Measurements from ENCODE around the gene CAPN5. TPM values are rescaled to one million over a fixed set of nuclear protein-coding genes. Genes with fewer than 3 reads are reported as not detected.

Gene CAPN5
- total RNA-seq, 1 donor from 2014 or later, result 5.2 TPM

DNA sequence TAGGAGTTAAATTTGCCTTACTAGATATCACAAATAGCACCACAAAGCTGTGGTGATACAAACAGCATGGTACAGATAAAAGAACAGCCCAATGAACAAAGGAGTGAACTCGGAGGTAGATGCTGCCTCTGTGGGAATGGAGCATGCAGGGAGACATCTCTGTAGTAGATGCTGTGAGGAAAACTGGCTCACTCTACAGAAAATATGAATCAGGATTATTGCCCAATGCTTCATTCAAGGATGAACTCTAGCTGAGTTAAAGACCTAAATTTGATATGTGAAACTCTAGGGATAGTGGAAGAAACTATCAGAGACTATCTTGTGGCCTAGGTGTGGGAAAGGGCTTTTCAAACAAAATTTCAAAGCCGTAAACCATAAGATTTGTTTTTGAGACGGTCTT lies 15.3 kb upstream of the CAPN5 start:
- peaks cover 0 to 2% (median under 1%) of the 10 kb centered on the region in 3 donors for H3K9me3 ChIP-seq (ENCODE audit: control insufficient read depth in 3 of 3, low read length in 3 of 3)
- no peak overlapping the region for H3K4me3 ChIP-seq (ENCODE audit: low read length in 3 of 3)
- H3K27me3 ChIP-seq (ENCODE audit: control insufficient read depth in 3 of 3, insufficient read depth in 3 of 3, low read length in 3 of 3), result no peaks in the 10 kb centered on the region
- peaks cover 0 to 4% (median 0%) of the 10 kb centered on the region in 3 donors for H3K4me1 ChIP-seq (ENCODE audit: control insufficient read depth in 3 of 3, insufficient read depth in 3 of 3, low read length in 3 of 3)
- no peak overlapping the region for H3K9ac ChIP-seq (ENCODE audit: low read depth in 1 of 3, low read length in 3 of 3)
- no peak overlapping the region for H3K27ac ChIP-seq (ENCODE audit: low read depth, low read length)
- H3K36me3 ChIP-seq (ENCODE audit: control insufficient read depth in 3 of 3, insufficient read depth in 3 of 3, low read length in 3 of 3), result no peaks in the 10 kb centered on the region

DNA sequence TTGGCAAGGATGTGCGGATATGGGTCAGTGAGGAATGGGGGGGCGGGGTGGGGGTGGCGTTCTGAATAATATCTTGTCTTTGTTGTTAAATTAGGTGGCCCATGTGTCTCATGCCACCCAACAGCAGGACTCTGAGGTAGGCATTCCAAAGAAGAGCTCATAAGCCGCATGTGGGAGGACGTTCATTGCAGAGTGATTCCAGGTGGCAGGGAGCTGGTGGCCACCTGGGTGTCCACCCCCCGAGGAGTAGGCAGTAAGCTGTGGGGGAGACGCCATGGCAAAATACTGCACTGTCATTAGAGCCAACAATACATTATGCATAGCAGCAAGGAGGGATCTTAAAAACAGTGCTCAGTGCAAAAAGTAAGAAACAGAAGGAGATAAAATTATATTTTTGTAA lies 14.3 kb upstream of the CAPN5 start:
- H3K27me3 ChIP-seq (ENCODE audit: control insufficient read depth in 3 of 3, insufficient read depth in 3 of 3, low read length in 3 of 3), result no peaks in the 10 kb centered on the region
- peaks cover 0 to 2% (median 2%) of the 10 kb centered on the region in 3 donors for H3K9me3 ChIP-seq (ENCODE audit: control insufficient read depth in 3 of 3, low read length in 3 of 3)
- no peaks in the 10 kb centered on the region for H3K36me3 ChIP-seq (ENCODE audit: control insufficient read depth in 3 of 3, insufficient read depth in 3 of 3, low read length in 3 of 3)
- H3K9ac ChIP-seq (ENCODE audit: low read depth in 1 of 3, low read length in 3 of 3), result no peak overlapping the region
- no peak overlapping the region for H3K27ac ChIP-seq (ENCODE audit: low read depth, low read length)
- no peaks in the 10 kb centered on the region for H3K4me1 ChIP-seq (ENCODE audit: control insufficient read depth in 3 of 3, insufficient read depth in 3 of 3, low read length in 3 of 3)
- H3K4me3 ChIP-seq (ENCODE audit: low read length in 3 of 3), result no peak overlapping the region

DNA sequence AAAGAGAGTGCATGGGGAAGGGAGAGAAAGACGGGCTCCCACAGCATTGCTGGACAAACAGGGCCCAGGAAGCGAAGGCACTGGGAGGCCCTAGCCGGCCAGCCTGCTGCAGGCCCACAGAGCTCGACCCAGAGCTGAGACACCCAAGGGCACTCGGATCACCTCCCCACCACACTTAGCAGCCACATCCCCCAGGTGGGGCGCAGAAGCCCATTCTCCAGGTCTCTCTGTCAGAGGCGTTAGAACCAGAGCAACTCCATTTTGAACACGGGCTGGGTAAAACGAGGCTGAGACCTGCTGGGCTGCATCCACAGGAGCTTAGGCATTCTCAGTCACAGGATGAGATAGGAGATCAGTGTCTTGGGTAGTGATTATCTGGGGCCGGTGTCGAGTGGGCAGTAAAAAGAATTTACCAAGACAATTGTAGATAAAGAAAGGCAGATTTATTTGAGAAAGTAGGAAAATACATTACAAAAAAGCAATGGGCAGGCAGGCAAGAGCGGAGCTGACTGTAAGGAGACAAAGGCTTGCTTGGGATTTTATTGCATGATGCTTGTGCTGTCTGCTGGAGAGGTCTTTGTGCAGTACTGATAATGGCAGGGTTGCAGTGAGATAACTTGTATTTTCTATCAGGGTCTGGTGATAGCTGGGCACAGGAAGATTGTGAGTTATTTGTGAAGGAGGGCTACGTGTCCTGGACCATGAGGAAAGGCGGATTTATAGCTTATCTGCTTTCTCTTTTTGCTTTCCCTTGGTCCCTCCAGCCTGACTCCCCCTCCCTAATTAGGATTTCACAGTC lies 13.4 kb upstream of the CAPN5 start:
- Histone ChIP-seq H3K27me3 (ENCODE audit: control insufficient read depth in 3 of 3, insufficient read depth in 3 of 3, low read length in 3 of 3) (no peaks in the 10 kb centered on the region), H3K36me3 (ENCODE audit: control insufficient read depth in 3 of 3, insufficient read depth in 3 of 3, low read length in 3 of 3) (no peaks in the 10 kb centered on the region), H3K9ac (ENCODE audit: low read depth in 1 of 3, low read length in 3 of 3) (no peak overlapping the region), H3K4me3 (ENCODE audit: low read length in 3 of 3) (no peak overlapping the region), H3K9me3 (ENCODE audit: control insufficient read depth in 3 of 3, low read length in 3 of 3) (peaks cover 0 to 2% (median 2%) of the 10 kb centered on the region in 3 donors), H3K4me1 (ENCODE audit: control insufficient read depth in 3 of 3, insufficient read depth in 3 of 3, low read length in 3 of 3) (no peaks in the 10 kb centered on the region), H3K27ac (ENCODE audit: low read depth, low read length) (no peak overlapping the region)

DNA sequence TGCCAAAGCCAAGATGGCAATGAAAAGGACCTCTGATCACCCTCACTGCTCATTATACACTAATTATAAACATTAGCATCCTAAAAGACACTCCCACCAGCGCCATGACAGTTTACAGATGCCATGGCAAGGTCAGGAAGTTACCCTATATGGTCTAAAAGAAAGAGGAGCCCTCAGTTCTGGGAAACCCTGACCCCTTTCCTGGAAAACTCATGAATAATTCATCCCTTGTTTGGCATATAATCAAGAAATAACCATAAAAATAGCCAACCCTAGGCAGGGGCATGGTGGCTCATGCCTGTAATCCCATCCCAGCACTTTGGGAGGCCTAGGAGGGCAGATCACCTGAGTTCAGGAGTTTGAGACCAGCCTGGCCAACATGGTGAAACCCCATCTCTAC lies 12.7 kb upstream of the CAPN5 start:
- Histone ChIP-seq H3K9ac (ENCODE audit: low read depth in 1 of 3, low read length in 3 of 3) (no peak overlapping the region), H3K9me3 (ENCODE audit: control insufficient read depth in 3 of 3, low read length in 3 of 3) (peaks cover 0 to 2% (median 2%) of the 10 kb centered on the region in 3 donors), H3K4me3 (ENCODE audit: low read length in 3 of 3) (no peak overlapping the region), H3K27ac (ENCODE audit: low read depth, low read length) (no peak overlapping the region), H3K27me3 (ENCODE audit: control insufficient read depth in 3 of 3, insufficient read depth in 3 of 3, low read length in 3 of 3) (no peaks in the 10 kb centered on the region), H3K36me3 (ENCODE audit: control insufficient read depth in 3 of 3, insufficient read depth in 3 of 3, low read length in 3 of 3) (no peaks in the 10 kb centered on the region), H3K4me1 (ENCODE audit: control insufficient read depth in 3 of 3, insufficient read depth in 3 of 3, low read length in 3 of 3) (no peaks in the 10 kb centered on the region)

DNA sequence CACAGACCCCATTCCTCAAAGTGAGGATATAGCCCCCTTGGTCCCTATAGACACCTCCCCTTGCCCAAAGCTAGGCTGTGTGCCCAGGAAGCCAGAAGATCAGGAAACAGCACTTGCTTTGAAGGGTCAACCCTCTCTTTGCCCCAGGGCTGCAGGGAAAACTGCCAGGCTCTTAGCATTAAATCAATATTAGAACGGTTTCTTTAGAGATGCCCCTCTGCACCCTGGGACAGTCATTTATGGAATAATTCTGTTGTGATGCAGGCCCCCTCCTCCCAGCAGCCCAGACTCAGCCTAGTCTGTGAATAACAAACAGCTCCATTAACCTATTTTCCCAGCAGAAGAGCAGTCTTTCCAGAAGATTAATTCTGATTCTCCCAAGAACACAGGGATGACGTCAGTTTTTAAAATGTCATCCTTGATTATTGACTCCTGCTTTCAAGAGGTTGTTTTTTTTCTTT lies 11.6 kb upstream of the CAPN5 start:
- Histone ChIP-seq H3K36me3 (ENCODE audit: control insufficient read depth in 3 of 3, insufficient read depth in 3 of 3, low read length in 3 of 3) (no peaks in the 10 kb centered on the region), H3K4me1 (ENCODE audit: control insufficient read depth in 3 of 3, insufficient read depth in 3 of 3, low read length in 3 of 3) (no peaks in the 10 kb centered on the region), H3K4me3 (ENCODE audit: low read length in 3 of 3) (no peak overlapping the region), H3K27ac (ENCODE audit: low read depth, low read length) (no peak overlapping the region), H3K9me3 (ENCODE audit: control insufficient read depth in 3 of 3, low read length in 3 of 3) (peaks cover 0 to 2% (median 2%) of the 10 kb centered on the region in 3 donors), H3K9ac (ENCODE audit: low read depth in 1 of 3, low read length in 3 of 3) (no peak overlapping the region), H3K27me3 (ENCODE audit: control insufficient read depth in 3 of 3, insufficient read depth in 3 of 3, low read length in 3 of 3) (no peaks in the 10 kb centered on the region)

DNA sequence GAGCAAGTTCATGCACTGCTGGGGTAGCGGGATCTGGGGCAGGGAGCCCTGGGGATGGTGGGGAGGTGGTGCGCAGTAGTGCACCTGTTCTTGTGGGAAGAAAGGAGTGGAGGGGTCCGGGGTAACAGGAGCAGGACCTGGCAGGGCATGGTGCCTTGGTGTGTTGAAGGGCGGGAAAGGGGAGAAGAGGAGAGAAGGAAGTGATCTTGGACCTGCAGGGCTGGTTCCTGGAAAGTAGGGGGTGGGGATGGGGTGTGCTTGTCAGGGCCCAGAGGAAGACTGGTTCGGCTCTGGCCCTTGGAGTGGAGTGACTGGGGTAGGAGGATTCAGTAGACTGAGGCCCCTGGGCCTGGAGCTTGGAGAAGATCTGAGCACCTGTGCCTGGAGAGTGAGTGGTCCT lies 10.9 kb upstream of the CAPN5 start:
- Histone ChIP-seq H3K4me3 (ENCODE audit: low read length in 3 of 3) (no peak overlapping the region), H3K27me3 (ENCODE audit: control insufficient read depth in 3 of 3, insufficient read depth in 3 of 3, low read length in 3 of 3) (no peaks in the 10 kb centered on the region)

DNA sequence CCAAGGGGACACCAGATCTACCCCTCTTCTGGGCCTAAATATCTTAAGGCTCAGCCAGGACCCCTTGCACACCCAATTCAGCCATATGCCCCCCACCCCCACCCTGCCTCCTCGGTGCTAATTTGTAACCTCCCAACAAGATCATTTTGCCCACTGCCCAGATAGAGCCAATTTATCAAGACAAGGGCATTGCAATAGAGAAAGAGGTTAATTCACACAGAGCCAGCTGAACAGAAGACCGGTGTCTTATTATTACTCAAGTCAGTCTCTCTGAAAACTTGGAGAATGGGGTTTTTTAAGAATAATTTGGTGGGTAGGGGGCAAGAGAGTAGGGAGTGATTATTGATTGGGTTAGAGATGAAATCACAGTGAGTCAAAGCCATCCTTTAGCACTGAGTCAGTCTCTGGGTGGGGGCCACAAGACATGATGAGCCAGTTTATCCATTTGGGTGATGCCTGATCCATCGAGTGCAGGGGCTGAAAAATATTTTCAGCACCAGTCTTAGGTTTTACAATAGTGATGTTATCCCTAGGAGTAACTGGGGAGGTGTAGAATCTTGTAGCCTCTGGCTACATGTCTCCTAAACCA lies 9.9 kb upstream of the CAPN5 start:
- Histone ChIP-seq H3K4me1 (ENCODE audit: control insufficient read depth in 3 of 3, insufficient read depth in 3 of 3, low read length in 3 of 3) (no peaks in the 10 kb centered on the region), H3K9me3 (ENCODE audit: control insufficient read depth in 3 of 3, low read length in 3 of 3) (peaks cover 0 to 2% (median 2%) of the 10 kb centered on the region in 3 donors), H3K36me3 (ENCODE audit: control insufficient read depth in 3 of 3, insufficient read depth in 3 of 3, low read length in 3 of 3) (no peaks in the 10 kb centered on the region), H3K27ac (ENCODE audit: low read depth, low read length) (no peak overlapping the region), H3K9ac (ENCODE audit: low read depth in 1 of 3, low read length in 3 of 3) (no peak overlapping the region), H3K4me3 (ENCODE audit: low read length in 3 of 3) (no peak overlapping the region), H3K27me3 (ENCODE audit: control insufficient read depth in 3 of 3, insufficient read depth in 3 of 3, low read length in 3 of 3) (no peaks in the 10 kb centered on the region)

More for the DNA sequence above, 10.9 kb upstream of the CAPN5 start:
- Histone ChIP-seq H3K27ac (ENCODE audit: low read depth, low read length) (no peak overlapping the region), H3K9me3 (ENCODE audit: control insufficient read depth in 3 of 3, low read length in 3 of 3) (peaks cover 0 to 2% (median 2%) of the 10 kb centered on the region in 3 donors), H3K36me3 (ENCODE audit: control insufficient read depth in 3 of 3, insufficient read depth in 3 of 3, low read length in 3 of 3) (no peaks in the 10 kb centered on the region), H3K9ac (ENCODE audit: low read depth in 1 of 3, low read length in 3 of 3) (no peak overlapping the region), H3K4me1 (ENCODE audit: control insufficient read depth in 3 of 3, insufficient read depth in 3 of 3, low read length in 3 of 3) (no peaks in the 10 kb centered on the region)

DNA sequence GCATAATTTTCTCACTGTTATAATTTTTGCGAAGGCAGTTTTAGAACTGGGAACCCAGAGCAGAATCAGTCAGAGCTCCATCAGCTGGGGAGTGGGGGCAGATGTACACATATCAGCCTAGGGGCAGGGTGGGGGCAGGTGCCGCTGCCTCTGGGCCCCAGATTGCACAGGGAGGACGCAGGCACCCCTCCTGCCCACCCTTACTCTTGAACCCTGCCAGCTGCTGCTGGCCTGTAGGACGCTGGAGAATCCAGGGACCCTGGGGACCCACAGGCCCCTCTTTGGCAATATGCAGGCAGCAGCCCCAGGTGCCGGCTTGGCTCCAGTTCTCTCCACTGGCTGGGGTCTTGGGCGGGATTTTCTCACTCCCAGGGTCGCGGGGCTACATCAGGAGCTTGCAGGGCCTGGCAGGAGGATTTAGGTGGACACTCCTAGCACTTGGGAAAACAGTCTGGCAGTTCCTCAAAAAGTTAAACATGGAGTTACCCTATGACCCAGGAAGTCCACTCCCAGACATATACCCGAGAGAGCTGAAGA lies 8.8 kb upstream of the CAPN5 start:
- Histone ChIP-seq H3K9me3 (ENCODE audit: control insufficient read depth in 3 of 3, low read length in 3 of 3) (peaks cover 0 to 2% (median 2%) of the 10 kb centered on the region in 3 donors), H3K4me1 (ENCODE audit: control insufficient read depth in 3 of 3, insufficient read depth in 3 of 3, low read length in 3 of 3) (no peaks in the 10 kb centered on the region), H3K27me3 (ENCODE audit: control insufficient read depth in 3 of 3, insufficient read depth in 3 of 3, low read length in 3 of 3) (no peaks in the 10 kb centered on the region)

DNA sequence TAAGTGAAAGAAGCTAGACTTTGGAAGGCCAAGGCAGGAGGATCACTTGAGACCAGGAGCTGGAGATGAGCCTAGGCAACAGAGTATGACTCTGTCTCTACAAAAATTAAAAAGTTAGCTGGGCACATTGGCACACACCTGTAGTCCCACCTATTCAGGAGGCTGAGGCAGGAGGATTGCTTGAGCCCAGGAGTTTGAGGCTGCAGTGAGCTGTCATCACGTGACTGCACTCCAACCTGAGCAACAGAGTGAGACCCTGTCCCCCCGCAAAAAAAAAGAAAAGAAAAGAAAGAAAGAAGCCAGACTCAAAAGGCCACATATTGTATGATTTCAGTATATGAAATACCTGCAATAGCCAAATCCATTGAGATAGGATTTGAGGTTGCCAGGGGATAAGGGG lies 7.9 kb upstream of the CAPN5 start:
- H3K27ac ChIP-seq (ENCODE audit: low read depth, low read length), result no peak overlapping the region
- H3K4me1 ChIP-seq (ENCODE audit: control insufficient read depth in 3 of 3, insufficient read depth in 3 of 3, low read length in 3 of 3), result no peaks in the 10 kb centered on the region
- no peaks in the 10 kb centered on the region for H3K27me3 ChIP-seq (ENCODE audit: control insufficient read depth in 3 of 3, insufficient read depth in 3 of 3, low read length in 3 of 3)
- peaks cover 0 to 2% (median 2%) of the 10 kb centered on the region in 3 donors for H3K9me3 ChIP-seq (ENCODE audit: control insufficient read depth in 3 of 3, low read length in 3 of 3)
- H3K4me3 ChIP-seq (ENCODE audit: low read length in 3 of 3), result no peak overlapping the region
- no peak overlapping the region for H3K9ac ChIP-seq (ENCODE audit: low read depth in 1 of 3, low read length in 3 of 3)
- H3K36me3 ChIP-seq (ENCODE audit: control insufficient read depth in 3 of 3, insufficient read depth in 3 of 3, low read length in 3 of 3), result no peaks in the 10 kb centered on the region

More for the DNA sequence above, 8.8 kb upstream of the CAPN5 start:
- no peak overlapping the region for H3K4me3 ChIP-seq (ENCODE audit: low read length in 3 of 3)
- no peak overlapping the region for H3K9ac ChIP-seq (ENCODE audit: low read depth in 1 of 3, low read length in 3 of 3)
- no peaks in the 10 kb centered on the region for H3K36me3 ChIP-seq (ENCODE audit: control insufficient read depth in 3 of 3, insufficient read depth in 3 of 3, low read length in 3 of 3)
- H3K27ac ChIP-seq (ENCODE audit: low read depth, low read length), result no peak overlapping the region

DNA sequence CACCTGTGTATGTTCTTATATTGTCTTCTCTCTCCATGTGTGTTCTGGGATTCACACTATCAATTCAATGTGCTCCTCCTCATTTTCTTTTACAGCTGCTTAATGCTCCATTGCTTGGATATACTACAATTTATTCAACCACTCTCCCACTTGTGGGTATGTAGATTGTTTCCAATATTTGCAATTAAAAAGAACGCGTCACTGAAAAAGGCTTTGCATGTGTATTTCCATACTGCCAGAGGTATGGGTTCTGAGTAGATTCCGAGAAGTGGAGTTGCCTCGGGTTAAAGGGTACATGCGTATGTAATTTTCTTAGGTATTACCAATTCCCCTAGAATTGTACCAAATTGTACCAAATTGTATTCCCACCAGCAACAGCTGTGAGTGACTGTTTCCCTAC lies 7.0 kb upstream of the CAPN5 start:
- H3K9ac ChIP-seq (ENCODE audit: low read depth in 1 of 3, low read length in 3 of 3), result no peak overlapping the region

More for the DNA sequence above, 7.0 kb upstream of the CAPN5 start:
- Histone ChIP-seq H3K36me3 (ENCODE audit: control insufficient read depth in 3 of 3, insufficient read depth in 3 of 3, low read length in 3 of 3) (no peaks in the 10 kb centered on the region), H3K4me3 (ENCODE audit: low read length in 3 of 3) (no peak overlapping the region), H3K9me3 (ENCODE audit: control insufficient read depth in 3 of 3, low read length in 3 of 3) (peaks cover 0 to 2% (median 2%) of the 10 kb centered on the region in 3 donors), H3K27me3 (ENCODE audit: control insufficient read depth in 3 of 3, insufficient read depth in 3 of 3, low read length in 3 of 3) (no peaks in the 10 kb centered on the region), H3K27ac (ENCODE audit: low read depth, low read length) (no peak overlapping the region), H3K4me1 (ENCODE audit: control insufficient read depth in 3 of 3, insufficient read depth in 3 of 3, low read length in 3 of 3) (no peaks in the 10 kb centered on the region)

All from skeletal muscle tissue (tissue), 4 donors.